NAMALWA (cell line): ENCODE measurements around the gene KCTD7.
"Not testable (repeated sequence)": the region's sequence is repeated elsewhere in the genome, so short reads cannot be mapped to it uniquely, and the experiment has no call there.

ENCODE experiments used
- DNase-seq: peaks from one replicate; pipeline ENCODE4 v3.0.0-alpha.2; 2015; ENCODE audit warnings: low spot score

Gene KCTD7

GRCh38 chr7:66682350-66683093, 53.8 kb downstream of the KCTD7 start:
- DNase-seq, result no peak

- DNase-seq, result not testable (repeated sequence)
Measured at GRCh38 chr7:66683094-66683769, 54.6 kb downstream of the KCTD7 start.

GRCh38 chr7:66683770-66684123, 55.1 kb downstream of the KCTD7 start:
- no peak for DNase-seq

GRCh38 chr7:66685663-66686062, 57.0 kb downstream of the KCTD7 start:
- DNase-seq, result not testable (repeated sequence)

DNA sequence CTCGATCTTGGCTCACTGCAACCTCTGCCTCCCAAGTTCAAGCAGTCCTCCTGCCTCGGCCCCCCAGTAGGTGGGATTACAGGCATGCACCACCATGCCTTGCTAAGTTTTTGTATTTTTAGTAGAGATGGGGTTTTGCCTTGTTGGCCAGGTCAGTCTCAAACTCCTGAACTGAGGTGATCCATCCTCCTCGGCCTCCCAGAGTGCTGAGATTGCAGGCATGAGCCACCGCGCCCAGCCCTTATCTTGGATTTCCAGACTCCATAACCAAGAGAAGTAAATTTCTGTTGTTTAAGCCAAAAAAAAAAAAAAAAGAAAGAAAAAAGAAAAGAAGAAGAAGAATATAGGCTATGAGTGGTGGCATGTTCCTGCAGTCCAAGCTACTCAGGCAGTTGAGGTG, 58.5 kb downstream of the KCTD7 start:
- no peak for DNase-seq

GRCh38 chr7:66687672-66688071, 59.0 kb downstream of the KCTD7 start:
- not testable (repeated sequence) for DNase-seq

GRCh38 chr7:66689081-66689480, 60.4 kb downstream of the KCTD7 start:
- no peak for DNase-seq

DNA sequence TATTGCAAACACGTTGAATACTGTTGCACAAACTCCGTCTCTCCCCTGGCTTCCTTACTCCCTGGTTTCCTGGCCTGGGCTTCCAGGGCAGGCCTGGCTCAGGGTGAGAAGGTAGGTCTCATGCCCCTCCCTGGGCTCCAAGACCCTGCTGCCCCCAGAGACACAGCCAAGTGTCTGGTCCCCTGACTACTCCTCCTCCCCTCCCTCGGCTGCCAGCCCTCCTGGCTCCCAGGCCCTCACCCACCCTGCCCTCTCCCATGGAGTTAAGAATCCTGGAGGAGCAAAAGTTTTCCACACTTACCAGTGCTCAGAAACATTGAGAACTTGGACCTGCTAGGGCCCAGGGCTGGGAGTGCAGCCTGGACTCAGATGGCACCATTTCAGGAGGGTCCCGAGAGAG, 64.7 kb downstream of the KCTD7 start:
- no peak for DNase-seq
